CD4-positive, alpha-beta T cell treated with Interleukin-12 subunit alpha and Interleukin-12 subunit beta, for 1 hour (primary cell): Measurements from ENCODE around the gene SERPINB6.
A peak's percentile ranks its signal among the peaks of the same experiment; 100 is the strongest.

Source experiments
- DNase-seq: peaks from one replicate; pipeline ENCODE4 v3.0.0-alpha.2; 2020

Gene SERPINB6

DNA sequence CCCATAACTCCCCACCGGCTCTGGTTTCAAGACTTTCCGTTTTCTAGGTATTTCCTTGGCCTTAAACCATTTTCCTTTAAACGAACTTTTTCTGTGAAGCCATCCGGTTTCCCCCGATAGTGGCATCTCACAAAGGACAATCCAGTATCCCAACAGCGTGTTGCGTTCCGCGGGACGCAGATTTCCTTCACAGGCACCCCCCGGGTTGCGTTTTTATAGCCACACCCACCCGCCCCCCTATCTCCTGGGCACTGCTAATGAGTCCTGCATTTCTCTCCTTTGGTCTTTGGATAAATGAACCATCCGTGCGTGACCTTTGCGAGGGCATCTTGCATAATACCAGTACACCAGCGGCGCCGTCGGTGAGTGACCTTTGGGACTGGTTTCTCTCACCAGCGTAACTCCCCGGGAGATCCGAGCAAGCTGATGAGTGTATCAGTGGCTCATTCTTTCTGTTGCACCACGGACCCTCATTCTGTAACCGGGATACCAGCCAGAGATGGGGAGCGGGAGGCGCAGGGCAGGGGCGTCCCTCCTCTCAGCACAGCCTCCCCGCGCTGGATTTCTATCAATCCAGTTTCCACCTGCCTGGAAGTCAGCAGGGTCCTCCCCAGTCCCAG lies 27.7 kb upstream of the SERPINB6 start:
- DNase-seq: peak; percentile 26

DNA sequence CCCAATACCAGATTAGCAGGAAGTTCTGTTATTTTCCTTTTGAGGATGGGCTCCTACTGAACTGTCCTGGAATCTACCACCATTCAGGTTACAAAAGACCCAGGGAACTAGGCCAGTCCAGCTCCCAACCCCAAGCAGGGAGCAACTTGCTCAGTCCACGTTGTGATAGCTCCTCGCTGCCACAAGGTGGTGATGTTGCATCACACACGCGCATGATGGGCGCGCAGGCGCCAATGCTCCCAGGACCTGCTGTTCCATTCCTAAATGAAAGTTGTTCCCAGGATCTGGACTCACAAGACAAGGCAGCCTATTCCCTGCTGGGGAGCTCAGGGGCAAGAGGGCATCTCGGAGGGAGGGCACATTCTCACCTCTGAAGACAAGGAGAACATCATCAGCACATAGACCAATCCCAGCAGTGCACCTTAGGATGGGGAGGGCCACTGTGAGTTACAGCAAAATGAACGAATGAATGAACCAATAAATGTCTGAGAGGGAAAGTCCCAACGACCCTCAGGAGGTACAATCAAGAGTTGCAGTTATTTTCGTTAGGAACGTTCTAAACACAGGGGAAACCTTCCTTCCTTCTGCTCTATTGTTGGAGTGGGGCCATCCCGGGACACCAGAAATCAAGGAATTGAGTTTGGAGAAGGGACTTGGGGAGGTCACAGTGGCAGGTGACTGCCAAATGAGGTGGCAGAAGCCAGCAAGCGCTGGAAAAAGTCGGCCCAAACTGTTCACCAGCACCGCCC lies 27.1 kb upstream of the SERPINB6 start:
- peak; percentile 69 for DNase-seq

DNA sequence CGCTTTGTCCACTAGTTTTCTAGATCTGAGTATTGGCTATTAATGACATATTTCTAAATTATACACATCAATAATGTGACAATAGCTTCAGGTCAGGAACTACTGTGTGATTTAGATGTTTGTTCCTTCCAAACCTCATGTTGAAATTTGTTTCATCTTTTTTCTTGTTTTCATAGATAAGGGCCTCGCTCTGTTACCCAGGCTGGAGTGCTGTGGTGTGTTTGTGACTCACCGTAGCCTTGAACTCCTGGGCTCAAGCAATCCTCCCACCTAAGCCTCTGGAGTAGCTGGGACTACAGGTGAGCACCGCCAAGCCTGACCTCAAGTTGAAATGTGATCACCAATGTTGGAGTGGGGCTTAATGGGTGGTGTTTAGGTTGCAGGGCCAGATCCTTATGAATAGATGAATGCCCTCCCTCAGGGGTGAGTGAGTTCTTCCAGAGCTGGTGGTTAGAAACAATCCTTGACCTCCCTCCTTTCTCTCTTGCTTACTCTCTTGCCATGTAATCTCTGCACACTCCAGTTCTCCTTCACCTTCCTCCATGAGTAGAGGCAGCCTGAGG lies 22.5 kb upstream of the SERPINB6 start:
- DNase-seq: no peak

DNA sequence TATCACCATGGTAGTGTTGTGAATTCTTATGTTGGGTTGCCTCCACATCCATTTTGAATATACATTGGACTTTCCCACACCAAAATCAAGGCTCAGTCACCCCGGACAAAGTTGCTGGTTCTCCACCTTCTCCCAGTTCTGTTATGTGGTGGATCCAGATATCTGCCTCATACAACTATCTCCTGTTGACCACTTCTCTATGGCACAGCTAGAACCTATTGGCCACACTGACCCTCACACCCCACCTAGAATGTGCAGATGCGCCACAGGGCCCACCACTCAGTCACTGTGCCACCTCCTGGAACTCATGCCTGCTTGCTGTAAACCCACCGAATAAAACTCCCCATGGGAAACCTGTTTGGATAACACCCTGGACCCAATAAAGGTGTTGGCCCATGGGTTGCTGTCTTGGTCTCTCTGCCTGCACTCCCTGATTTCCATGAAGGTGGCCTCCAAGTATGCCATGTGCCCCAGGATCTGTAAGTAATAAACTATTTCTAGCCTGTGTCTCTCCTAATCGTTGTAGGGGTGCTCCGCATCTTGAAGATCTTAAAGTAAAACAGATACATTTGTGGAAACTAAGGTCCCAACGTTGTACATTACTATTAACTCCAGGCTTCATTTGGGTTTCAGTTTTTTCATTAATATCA lies 21.1 kb upstream of the SERPINB6 start:
- no peak for DNase-seq

DNA sequence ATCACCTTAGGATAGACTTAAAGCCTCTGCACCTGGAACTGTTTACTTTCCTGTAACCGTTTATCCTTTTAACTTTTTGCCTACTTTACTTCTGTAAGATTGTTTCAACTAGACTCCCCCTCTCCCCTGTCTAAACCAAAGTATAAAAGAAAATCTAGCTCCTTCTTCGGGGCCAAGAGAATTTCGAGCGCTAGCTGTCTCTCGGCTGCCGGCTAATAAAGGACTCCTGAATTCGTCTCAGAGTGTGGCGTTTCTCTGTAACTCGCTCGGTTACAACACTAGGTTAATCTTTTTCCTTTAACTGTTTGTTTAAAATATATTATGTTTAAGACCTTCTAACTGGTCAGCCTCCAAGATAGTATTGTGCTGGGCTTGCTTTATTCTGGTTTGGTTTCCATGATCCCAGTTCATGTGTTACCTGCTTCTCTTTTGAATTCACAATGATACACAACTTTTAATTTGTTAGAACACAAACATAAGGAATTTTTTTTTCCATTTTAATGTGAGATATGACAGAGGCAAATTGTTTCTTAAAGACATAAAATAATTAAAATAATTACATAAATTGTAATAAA lies 19.7 kb upstream of the SERPINB6 start:
- no peak for DNase-seq

DNA sequence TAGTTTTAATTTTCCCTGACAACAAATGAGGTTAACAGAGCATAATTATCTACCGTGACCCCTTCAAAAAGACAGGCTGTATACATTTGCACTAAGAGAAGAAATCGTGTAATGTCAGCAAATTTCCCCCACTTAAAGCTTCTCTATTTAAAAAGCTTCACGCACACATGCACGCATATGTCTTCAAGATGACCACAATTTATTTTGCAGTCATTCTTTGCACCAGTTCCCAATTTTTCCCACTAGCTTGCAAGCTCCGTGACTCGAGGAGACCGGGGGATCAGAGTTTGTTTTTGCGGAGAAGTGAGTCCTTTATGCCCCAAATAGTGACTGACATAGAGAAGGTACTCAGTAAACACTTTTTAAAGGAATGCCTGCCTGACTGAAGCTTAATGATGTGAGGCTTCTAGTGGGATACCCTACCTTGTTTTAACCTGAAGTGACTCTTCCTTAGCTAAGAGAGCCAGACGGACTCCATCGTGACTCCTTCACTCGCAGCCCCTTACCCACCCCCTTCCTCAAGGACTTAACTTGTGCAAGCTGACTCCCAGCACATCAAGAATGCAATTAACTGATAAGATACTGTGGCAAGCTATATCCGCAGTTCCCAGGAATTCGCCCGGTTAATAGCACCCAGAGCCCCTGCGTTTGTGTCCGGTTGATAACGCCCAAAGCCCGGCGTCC lies 19.0 kb upstream of the SERPINB6 start:
- peak; percentile 36 for DNase-seq

DNA sequence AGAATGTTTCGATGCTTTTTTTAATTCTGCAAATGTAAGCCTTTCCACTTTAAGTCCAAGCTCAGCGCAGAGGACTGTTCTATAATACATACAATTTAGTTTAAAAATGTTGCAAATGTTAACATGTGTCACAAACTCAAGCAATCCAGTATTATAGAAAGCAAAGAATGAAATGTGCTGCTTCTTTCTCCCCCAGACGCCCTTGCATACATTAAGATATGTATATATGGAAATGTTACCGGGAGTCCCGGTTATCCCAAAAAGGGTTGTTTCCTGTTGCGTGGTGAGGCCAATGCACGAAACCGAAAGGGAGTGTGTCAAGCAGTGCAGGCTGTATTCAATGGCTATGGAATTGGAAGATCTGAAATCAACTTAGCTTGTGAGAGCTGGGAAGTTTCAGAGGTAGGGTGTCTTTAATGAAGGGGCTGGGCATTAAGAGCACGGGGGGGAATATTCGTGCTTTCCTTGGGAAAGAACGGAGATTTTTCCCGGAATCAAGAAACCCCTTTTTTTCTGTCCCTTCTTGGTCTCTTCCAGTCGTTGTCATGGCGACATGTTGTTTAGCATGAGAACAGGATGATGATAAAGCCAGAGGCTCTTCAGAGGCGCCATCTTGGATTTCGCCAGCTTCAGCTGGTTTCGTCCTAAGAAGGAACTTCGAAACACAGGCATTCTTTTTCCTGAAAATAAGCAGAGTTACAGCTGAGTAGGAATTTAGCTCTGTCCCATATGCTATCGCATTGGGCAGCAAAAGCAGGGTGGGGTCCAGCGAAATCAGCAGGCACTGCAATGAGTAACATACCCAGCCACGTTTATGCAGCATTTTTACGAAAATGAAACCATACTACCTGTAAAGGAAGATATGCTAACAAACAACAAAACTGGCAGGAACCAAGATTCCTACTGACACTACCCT lies 18.2 kb upstream of the SERPINB6 start:
- peak; percentile 92 for DNase-seq

DNA sequence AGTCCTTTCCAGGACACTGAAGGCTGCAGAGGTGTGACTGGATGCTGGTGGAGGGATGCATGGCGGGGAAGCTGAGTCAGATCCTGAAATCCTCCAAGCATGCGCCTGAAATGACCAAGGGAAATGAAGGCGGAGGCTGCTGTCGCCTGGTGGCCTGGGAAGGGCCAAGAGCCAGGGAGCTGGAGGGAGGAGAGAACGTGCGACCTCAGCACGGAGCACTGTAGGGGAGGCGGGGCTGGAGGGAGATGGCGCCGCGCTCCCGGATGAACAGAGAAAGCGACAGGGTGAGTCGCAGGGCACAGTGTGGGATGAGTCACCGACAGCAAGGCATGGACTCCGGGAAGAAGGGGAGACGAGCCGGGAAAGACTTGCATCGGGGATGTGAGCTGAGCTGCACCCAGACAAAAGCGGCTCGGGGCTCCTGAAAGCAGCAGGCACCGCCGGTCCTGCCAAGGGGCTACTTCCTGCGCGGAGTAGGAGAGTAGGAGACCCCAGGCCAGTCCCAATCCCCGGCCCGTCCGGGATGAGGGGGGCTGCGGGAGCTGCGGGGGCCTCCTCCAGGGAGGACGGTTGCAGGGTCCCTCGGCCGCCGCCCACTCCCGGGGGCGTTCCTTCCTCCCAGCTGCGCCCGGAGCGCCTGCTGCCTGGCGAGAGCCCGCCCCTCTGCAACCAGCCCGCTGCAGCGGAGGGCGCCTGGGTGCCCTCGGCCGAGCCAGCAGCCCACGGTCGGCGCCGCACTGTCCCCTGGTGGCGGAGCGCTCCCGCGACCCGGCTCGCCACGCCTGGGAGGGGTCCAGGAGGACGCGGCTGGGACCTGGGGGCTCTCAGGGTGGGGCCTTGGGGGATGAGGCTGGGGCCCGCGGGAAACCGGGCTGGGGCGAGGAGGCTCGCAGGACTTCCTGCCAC lies 17.3 kb upstream of the SERPINB6 start:
- DNase-seq: peak; percentile 84

DNA sequence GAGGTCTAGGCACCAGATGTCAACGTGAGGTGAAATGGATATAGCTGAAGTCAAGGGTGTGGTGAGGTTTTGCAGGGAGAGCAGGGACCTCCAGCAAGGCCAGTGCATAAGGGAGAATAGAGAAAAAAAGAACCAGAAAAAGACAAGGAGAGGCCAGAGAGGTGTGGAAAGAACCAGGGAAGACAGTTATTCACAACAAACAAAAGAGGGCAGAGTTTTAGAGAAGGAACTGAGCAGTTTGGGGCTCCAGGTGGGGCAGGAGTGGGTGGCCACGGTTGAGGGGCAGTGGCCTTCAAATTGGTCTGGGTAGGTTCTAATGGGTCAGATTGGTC lies 16.7 kb upstream of the SERPINB6 start:
- DNase-seq: no peak

DNA sequence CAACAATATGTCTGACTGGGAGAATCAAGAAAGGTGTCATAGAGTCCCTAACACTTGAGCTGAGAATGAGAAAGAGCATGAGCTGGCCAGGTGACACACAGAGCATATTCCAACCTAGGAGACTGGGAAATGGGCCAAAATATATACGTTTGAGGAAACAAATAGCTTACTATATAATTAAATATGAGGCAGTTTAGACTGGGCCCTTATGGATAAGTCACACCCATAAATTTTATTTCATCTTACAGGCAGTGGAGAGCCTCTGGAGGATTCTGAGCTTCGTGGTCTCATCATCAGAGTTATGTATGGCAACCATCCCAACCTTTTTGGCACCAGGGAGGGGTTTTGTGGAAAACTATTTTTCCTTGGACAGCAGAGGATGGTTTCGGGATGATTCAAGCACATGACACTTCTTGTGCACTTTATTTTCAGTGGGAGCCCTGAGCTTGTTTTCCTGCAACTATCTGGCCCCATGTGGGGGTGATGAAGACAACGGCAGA lies 15.4 kb upstream of the SERPINB6 start:
- DNase-seq: no peak

DNA sequence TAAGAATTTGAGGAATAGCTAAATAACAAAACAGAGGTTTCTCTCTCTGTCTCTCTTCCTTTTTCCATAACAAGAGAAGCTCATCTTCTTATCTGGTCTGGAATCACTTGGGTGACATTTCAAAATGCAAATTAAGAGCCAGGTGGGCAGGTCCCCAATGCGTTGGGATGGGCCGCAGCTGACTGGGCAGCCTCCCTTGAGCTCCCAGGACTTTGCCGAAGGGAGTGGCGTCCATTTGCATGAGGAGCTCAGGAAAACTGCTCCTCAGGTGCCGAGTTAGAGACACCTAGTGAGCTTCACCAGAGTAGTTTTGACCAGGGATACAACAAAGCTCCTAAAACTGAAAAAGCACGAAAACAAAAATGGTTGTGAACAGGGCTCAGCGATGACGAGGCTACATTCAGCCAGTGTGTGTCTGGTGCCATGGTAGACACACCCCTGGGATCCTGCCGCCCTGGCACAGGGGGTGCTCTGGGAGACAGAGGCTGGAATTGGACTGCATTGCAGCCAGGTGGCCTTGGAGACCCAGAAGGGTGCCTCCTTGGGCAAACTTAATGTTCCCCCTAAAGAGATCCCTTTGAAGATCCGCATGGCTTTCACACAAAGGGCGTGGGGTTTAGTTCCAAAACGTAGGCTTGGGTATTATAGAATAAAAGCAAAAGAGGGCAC lies 13.5 kb upstream of the SERPINB6 start:
- DNase-seq: no peak

DNA sequence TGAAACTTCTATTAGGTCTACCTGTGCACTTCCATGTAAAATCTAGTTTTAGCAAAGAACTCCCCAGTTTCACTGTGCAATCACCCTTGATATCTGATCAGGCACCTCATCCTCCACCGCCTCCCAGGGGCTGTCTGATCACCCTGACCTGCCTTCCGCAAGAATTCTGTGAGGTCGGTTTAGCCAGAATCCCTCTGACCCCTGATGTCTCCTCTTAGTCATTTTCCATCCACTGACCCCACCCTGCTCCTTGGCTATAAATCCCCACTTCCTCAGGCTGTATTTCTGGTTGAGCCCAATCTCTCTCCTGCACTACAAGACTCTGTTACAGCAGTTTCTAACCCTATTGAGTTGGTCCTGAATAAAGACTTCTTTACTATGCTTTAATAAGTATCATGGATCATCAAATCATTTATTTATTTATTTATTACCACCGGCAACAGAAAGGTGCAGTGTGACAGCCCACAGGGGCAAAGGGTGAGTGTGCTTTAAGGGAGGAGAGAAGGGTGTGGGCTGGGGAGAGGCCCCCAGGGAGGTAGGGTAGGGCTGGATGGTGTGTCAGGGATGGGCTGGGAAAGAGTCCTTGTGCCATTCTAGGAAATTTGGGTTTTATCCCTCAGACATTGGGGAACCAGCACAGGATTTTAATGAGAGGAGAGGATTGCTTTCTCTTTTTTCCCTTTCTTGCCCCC lies 11.2 kb upstream of the SERPINB6 start:
- no peak for DNase-seq

DNA sequence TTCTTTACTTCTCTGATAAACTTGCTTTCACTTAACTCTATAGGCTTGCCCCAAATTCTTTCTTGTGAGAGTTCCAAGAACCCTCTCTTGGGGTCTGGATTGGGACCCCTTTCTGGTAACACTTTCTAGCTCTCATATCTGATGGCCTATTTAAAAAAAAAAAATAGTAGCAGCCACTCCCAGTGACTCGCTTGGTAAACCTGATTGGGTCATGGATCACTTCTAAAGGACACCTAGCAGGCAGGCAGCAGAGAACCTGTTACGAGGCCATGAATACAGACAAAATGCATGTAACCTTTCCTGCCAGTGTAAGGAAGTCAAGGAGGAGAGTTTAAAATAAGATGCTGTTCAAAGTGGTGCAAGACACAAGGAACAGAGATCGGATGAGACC lies 9.1 kb upstream of the SERPINB6 start:
- no peak for DNase-seq

DNA sequence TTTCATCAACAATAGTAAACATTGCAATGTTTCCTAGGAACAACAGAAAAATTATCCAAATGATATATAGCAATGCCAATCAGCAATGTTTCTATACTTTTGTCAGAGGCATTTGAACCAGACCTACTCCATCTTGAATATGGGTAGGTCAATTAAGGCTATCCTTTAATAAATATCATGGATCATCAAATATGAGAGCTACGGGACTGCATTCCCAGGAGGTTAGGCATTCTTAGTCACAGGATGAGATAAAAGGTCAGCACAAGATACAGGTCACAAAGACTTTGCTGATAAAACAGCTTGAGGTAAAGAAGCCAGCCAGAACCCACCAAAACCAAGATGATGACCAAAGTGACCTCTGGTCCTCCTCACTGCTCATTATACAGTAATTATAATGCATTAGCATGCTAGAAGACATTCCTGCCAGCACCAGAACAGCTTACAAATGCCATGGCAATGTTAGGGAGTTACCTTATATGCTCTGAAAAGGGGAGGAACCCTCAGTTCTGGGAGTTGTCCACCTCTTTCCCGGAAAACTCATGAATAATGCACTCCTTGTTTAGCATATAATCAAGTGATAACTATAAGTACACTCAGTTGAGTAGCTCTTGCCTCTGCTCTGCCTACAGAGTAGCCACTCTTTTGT lies 8.6 kb upstream of the SERPINB6 start:
- no peak for DNase-seq

DNA sequence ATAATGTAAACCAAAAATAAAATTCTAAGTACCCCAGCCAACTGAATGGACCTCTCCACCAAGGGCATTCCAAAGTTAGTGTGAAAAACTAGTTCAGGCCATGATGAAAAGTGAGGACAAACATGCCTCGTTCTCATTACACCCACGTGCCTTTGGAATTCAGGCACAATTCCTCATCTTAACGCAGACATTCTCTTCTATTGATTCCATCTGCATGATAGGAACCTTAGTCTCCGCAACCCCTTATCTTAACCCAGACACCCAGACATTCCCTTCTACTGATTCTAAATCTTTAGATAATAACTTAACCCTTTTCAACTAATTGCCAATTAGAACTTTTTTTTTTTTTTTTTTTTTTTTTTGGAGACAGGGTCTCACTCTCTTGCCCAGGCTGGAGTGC lies 7.6 kb upstream of the SERPINB6 start:
- DNase-seq: no peak

DNA sequence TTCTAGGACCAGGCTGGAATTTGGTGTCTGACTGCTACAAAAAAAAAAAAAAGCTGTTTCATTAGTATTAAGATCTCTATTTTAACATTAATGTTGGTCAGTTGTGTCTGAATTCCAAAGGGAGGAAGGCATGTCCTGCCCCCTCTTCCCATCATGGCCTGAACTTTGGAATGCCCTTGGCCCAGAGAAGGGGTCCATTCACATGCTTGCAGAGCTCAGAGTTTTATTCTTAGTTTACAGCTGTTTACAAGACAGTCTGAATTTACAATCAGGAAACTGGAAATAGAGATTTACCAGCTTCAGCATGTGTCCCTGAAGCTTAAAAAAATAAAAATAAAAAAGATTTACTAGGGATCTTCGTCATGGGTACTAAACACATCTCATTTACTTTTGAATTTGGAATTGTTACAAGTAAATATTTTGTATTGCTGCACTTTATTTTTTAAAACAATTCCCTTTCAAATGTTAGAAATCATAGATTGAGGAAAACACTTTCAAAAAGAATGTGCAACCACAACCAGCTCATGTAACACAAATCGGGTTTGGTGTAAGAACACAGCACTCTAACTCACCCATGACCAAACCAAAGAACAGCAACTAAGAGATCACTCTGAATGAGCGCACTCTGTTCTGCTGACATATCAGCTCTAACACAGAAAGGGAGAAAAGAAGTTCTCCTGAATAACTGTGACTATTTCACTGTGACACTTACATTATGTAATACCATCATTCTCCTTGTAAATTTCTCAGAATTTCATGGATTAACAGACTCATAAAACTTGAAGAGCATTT lies 6.6 kb upstream of the SERPINB6 start:
- no peak for DNase-seq

DNA sequence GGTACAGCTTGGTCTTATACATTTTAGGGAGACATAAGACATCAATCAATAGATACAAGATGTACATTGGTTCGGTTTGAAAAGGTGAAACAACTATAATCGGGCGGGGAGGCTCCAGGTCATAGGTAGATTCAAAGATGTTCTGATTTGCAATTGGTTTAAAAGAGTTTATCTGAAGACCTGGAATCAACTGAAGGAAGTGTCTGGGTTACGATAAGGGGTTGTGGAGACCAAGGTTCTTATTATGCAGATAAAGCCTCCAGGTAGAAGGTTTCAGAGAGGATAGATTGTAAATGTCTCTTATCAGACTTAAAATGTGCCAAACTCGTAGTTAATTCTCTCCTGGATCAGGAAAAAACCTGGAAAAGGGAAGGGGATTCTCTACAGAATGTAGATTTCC lies 5.9 kb upstream of the SERPINB6 start:
- DNase-seq: no peak

DNA sequence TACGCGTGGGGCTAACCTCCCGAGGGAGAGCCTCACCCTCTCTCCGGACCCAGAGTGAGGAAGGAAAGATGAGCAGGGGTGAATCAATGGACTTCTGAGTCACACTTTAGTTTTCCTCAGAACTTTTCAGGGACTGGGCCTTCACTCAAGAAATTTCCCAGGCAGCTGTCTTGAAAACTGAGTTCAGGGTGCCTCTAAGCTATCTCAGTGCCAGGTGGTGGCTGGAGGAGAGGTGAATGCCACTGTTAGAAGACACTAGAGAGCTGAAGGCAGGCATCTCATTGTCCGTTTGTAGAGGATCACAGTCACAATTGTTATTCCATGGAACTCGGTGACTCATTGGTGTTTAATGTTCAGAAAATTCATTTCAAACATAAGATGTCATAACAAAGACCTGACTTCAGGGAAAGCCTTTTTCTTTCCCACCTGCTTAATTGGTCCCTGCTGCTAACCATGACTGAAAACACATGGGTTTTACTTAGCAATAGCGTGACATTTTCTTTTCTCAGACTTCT lies 5.3 kb upstream of the SERPINB6 start:
- DNase-seq: no peak
